Cardiac muscle cell (in vitro differentiated cells and primary cell): ENCODE results near the gene ALDH1L1. TPM values are rescaled to one million over a fixed set of nuclear protein-coding genes. Genes with fewer than 3 reads are reported as not detected.

Source experiments
- DNase-seq, 2 donors: peaks; one replicate each; pipeline versions ENCODE4 v3.0.0 to v3.0.0-alpha.2; 2010 to 2017; ENCODE audit warnings: low read depth in 1 of 2, low spot score in 1 of 2
- H3K27ac ChIP-seq: fragments of 200-600 bp; sonication (generic); 2 replicates; pipeline ENCODE4 v1.5.1; 2016
- H3K27me3 ChIP-seq: fragments of 200-600 bp; sonication (generic); 2 replicates; pipeline ENCODE4 v1.6.0; 2016; ENCODE audit warnings: control low read depth
- H3K36me3 ChIP-seq: fragments of 200-600 bp; sonication (generic); 2 replicates; pipeline ENCODE4 v1.5.1; 2016; ENCODE audit warnings: control low read depth
- H3K4me1 ChIP-seq: fragments of 200-600 bp; sonication (generic); 2 replicates; pipeline ENCODE4 v1.8.1; 2017; ENCODE audit warnings: low read depth, mild to moderate bottlenecking, mixed run types
- H3K4me3 ChIP-seq: fragments of 200-600 bp; sonication (generic); 2 replicates; pipeline ENCODE4 v1.5.1; 2016; ENCODE audit warnings: mild to moderate bottlenecking
- H3K9me3 ChIP-seq: fragments of 200-600 bp; sonication (generic); 2 replicates; pipeline ENCODE4 v1.5.1; 2017; ENCODE audit warnings: low read depth, mild to moderate bottlenecking, control low read depth
- CTCF ChIP-seq: IDR thresholded peaks from 2 replicates; pipeline ENCODE4 v1.5.1; 2012; ENCODE audit warnings: low read depth, mild to moderate bottlenecking, low read length
- polyA plus RNA-seq: library from polyadenylated mRNA; unstranded; fragments of >200 nt; fragmentation: Nextera tagmentation; extraction: Ambion mirVana; gene quantifications from 2 replicates; pipeline ENCODE4 v1.2.1, GENCODE V29; 2016
- total RNA-seq: library from RNA; depleted of rRNA; stranded (reverse); fragments of >200 nt; gene quantifications from 2 replicates; pipeline ENCODE4 v1.2.3, GENCODE V29; 2016

ALDH1L1 gene
- total and polyA plus RNA-seq, 2 experiments from 2014 or later, result 0.98 to 2.6 TPM

DNA sequence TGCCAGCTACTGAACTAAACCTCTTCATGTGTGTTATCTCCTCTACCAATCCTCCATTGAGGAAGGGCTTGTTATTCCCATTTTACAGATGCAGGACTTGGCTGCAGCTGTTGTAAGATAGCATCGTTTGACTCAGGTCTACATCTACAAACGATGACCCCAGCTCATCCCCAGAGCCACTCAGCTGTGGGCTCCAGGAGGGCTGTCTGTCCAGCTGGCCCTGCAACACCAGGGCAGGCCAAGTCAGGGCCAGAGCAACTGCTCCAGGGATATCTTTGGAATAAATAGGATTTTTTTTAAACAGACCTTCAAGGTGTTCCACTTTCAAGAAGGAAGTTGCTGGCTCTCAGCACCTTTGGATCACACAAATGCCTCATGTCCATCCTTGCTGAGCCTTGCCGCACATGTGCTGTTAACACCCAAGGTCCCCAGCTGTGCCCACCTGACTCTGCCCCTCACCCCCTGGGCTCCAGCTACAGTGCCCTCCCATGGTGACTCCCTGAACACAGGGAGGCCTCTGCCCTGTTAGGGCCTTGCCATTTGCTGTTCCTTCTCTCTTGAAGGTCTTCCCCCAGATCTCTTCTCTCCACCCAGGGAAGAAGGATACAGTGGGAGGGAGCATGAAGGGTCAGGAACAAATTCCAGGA, 31.0 kb downstream of the ALDH1L1 start:
- no peaks in the 10 kb centered on the region for H3K27me3 ChIP-seq
- no peak overlapping the region for H3K4me3 ChIP-seq

GRCh38 chr3:126147932-126148683, 32.3 kb downstream of the ALDH1L1 start:
- H3K4me3 ChIP-seq, result no peak overlapping the region
- H3K4me1 ChIP-seq, result no peaks in the 10 kb centered on the region
- no peaks in the 10 kb centered on the region for H3K27me3 ChIP-seq
- no peak for DNase-seq
- H3K36me3 ChIP-seq, result no peaks in the 10 kb centered on the region
- no peak overlapping the region for H3K27ac ChIP-seq
- H3K9me3 ChIP-seq, result no peaks in the 10 kb centered on the region
- TF ChIP-seq CTCF, result no peak

More for the DNA sequence above, 31.0 kb downstream of the ALDH1L1 start:
- Histone ChIP-seq H3K4me1 (no peaks in the 10 kb centered on the region), H3K9me3 (no peaks in the 10 kb centered on the region), H3K27ac (no peak overlapping the region), H3K36me3 (no peaks in the 10 kb centered on the region)
- no peak for TF ChIP-seq CTCF
- DNase-seq, result no peak

GRCh38 chr3:126147147-126147931, 33.0 kb downstream of the ALDH1L1 start:
- Histone ChIP-seq H3K4me1 (no peaks in the 10 kb centered on the region), H3K27me3 (no peaks in the 10 kb centered on the region), H3K9me3 (no peaks in the 10 kb centered on the region), H3K36me3 (no peaks in the 10 kb centered on the region), H3K27ac (no peak overlapping the region), H3K4me3 (no peak overlapping the region)
- no peak for DNase-seq
- TF ChIP-seq CTCF, result no peak

- Histone ChIP-seq H3K4me3 (no peak overlapping the region), H3K9me3 (no peaks in the 10 kb centered on the region), H3K27me3 (peaks cover 2% of the 10 kb centered on the region), H3K27ac (no peak overlapping the region), H3K36me3 (no peaks in the 10 kb centered on the region), H3K4me1 (no peaks in the 10 kb centered on the region)
- TF ChIP-seq CTCF, result no peak
- DNase-seq, result no peak
Observed at GRCh38 chr3:126146525-126147146, 33.8 kb downstream of the ALDH1L1 start.

DNA sequence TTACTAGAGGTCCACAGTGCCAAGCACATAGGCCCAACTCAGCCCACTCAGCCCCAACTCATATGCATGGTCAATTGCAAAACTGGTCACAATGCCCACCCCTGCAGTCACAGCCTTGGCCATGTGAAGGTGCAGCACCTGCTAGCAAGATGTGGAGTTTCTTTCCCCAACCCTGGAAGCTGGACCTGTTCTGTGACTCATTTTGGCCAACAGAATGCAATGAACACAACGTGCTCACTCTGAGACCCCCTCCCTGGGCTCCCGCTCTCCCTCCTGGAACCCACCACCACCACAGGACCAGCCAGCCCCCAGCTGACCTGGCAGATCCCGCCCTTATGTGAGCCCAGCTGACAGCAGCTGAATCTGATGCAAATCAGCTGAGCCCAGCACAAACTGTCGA, 34.4 kb downstream of the ALDH1L1 start:
- Histone ChIP-seq H3K27ac (no peak overlapping the region), H3K36me3 (no peaks in the 10 kb centered on the region), H3K4me1 (no peaks in the 10 kb centered on the region), H3K9me3 (no peaks in the 10 kb centered on the region), H3K4me3 (no peak overlapping the region), H3K27me3 (peaks cover 8% of the 10 kb centered on the region)
- no peak for TF ChIP-seq CTCF
- DNase-seq, result no peak
